Esophagus squamous epithelium (tissue), 5 donors: ENCODE measurements around the gene PDGFB. TPM values are rescaled to one million over a fixed set of nuclear protein-coding genes. Genes with fewer than 3 reads are reported as not detected.

ENCODE experiments used
- DNase-seq: peaks from one replicate; lab custom pipeline; 2025; lab: John Stamatoyannopoulos, UW
- H3K27ac ChIP-seq, 4 donors: fragments of 200-600 bp; sonication (generic); one replicate each; pipeline ENCODE4 v1.5.1; 2016 to 2019; ENCODE audit warnings: mild to moderate bottlenecking in 1 of 4
- H3K27me3 ChIP-seq, 4 donors: fragments of 200-600 bp; sonication (generic); 1 replicate in 3 of 4; 2 replicates in 1 of 4; pipeline versions ENCODE4 v1.5.1 to v1.6.0; 2017 to 2021; ENCODE audit warnings: antibody characterized with exemption in 1 of 4
- H3K36me3 ChIP-seq, 3 donors: fragments of 200-600 bp; sonication (generic); one replicate each; pipeline ENCODE4 v1.5.1; 2016 to 2019
- H3K4me1 ChIP-seq, 3 donors: fragments of 200-600 bp; sonication (generic); one replicate each; pipeline ENCODE4 v1.5.1; 2017 to 2019
- H3K4me3 ChIP-seq, 4 donors: fragments of 200-600 bp; sonication (generic); 1 replicate in 3 of 4; 2 replicates in 1 of 4; pipeline ENCODE4 v1.5.1; 2016 to 2019; ENCODE audit warnings: mild to moderate bottlenecking in 2 of 4, moderate library complexity in 1 of 4
- H3K9me3 ChIP-seq, 3 donors: fragments of 200-600 bp; sonication (generic); one replicate each; pipeline ENCODE4 v1.5.1; 2016 to 2019
- POLR2A ChIP-seq, 4 donors: fragments of 450-650 bp; IDR thresholded peaks; one replicate each; pipeline ENCODE4 v1.6.1; 2017; ENCODE audit warnings: antibody characterized with exemption in 4 of 4, mild to moderate bottlenecking in 4 of 4, moderate library complexity in 3 of 4
- WGBS, 2 donors: methylation state at CpG; one replicate each; pipeline ENCODE4 v1.1.5; 2018; 5-methylcytosine and 5-hydroxymethylcytosine counted together
- intact Hi-C: fragments of 100-400 bp; cut with DNase I; formaldehyde crosslinking; loops from one replicate; pipeline ENCODE4 v1.15.0; 2022
- total RNA-seq, 4 donors: library from RNA; depleted of rRNA; stranded (reverse); fragments of >200 nt; gene quantifications; one replicate each; pipeline ENCODE4 v1.1.0, GENCODE V29; 2016
- TF ChIP-seq, protein P1 (sequence below), 6 experiments: fragments of 450-650 bp in 4 of 6; fragments of 200-600 bp in 2 of 6; sonication (generic) in 2 of 6; IDR thresholded peaks; one replicate each; pipeline ENCODE4 v1.5.1; 2016 to 2019; ENCODE audit warnings: antibody characterized with exemption in 6 of 6, mild to moderate bottlenecking in 4 of 6, moderate library complexity in 4 of 6
- donor health status: DM: yes; HTN: yes; CAD: no.

The PDGFB gene
- total RNA-seq, 4 donors from 2014 or later, result 1.2 to 6.3 (median 3.7) TPM

DNA sequence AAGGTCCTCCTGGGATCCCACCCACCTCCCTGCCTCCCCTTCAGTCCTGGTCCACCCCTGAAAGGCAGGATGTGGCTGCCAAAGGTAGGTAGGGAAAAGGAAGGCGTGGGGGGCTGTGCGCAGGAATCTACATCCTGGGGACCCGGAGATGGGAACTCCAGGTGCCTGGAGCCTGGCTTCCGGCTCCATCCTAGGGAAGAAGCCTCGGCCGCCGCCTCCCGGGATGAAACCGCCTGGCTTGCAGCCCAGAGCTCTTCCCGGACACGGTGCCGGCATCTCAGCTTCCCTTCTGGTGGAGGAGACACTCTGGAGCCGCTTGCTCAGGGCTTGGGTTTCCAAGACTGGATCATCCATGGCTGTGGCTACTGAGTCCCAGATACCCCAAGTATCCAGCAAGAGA is 33.3 kb upstream of the PDGFB start:
- H3K36me3 ChIP-seq, result no peaks in the 10 kb centered on the region
- 60% methylated on average over 3 of the region's 13 CpGs; no CpG with 5 or more reads in 1 of the 2 donors for WGBS, 2 donors
- DNase-seq, result no peak
- TF ChIP-seq POLR2A (IDR thresholded peaks at IDR 0.05), result no peak
- TF ChIP-seq, protein P1, sequence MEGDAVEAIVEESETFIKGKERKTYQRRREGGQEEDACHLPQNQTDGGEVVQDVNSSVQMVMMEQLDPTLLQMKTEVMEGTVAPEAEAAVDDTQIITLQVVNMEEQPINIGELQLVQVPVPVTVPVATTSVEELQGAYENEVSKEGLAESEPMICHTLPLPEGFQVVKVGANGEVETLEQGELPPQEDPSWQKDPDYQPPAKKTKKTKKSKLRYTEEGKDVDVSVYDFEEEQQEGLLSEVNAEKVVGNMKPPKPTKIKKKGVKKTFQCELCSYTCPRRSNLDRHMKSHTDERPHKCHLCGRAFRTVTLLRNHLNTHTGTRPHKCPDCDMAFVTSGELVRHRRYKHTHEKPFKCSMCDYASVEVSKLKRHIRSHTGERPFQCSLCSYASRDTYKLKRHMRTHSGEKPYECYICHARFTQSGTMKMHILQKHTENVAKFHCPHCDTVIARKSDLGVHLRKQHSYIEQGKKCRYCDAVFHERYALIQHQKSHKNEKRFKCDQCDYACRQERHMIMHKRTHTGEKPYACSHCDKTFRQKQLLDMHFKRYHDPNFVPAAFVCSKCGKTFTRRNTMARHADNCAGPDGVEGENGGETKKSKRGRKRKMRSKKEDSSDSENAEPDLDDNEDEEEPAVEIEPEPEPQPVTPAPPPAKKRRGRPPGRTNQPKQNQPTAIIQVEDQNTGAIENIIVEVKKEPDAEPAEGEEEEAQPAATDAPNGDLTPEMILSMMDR (IDR thresholded peaks at IDR 0.05), result no peak
- H3K4me3 ChIP-seq, result no peak overlapping the region
- peak overlapping the region in 2 of 4 donors; percentile 26 to 33 for H3K27ac ChIP-seq
- H3K4me1 ChIP-seq, result peaks cover 5 to 14% (median 9%) of the 10 kb centered on the region in 3 donors
- H3K27me3 ChIP-seq, result peaks cover 0 to 24% (median 0%) of the 10 kb centered on the region in 4 donors
- H3K9me3 ChIP-seq, result no peaks in the 10 kb centered on the region
- intact Hi-C loops, result no loop called here

DNA sequence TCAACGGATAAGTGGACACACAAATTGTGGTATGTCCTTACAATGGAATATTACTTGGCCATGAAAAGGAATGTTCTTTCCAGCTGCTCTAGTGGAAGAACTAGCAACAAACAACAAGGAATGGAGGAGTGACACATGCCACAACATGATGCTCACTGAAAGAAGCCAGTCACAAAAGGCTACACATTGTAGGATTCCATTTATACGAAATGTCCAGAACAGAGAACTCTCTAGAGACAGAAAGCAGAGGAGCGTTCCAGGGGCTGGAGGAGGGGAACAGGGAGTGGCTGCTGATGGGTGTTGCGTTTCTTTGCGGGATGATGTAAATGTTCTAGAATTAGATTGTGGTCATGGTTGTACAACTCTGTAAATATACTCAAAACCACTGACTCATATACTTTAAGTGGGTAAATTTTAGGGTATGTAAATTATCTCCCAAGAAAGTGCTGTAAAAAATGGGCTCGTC is 32.4 kb upstream of the PDGFB start:
- TF ChIP-seq, protein P1 (IDR thresholded peaks at IDR 0.05), result no peak
- no peak for TF ChIP-seq POLR2A (IDR thresholded peaks at IDR 0.05)
- H3K27ac ChIP-seq, result peak overlapping the region in 1 of 4 donors; percentile 26
- 55 to 60% methylated on average over 6 of the region's 6 CpGs for WGBS, 2 donors

DNA sequence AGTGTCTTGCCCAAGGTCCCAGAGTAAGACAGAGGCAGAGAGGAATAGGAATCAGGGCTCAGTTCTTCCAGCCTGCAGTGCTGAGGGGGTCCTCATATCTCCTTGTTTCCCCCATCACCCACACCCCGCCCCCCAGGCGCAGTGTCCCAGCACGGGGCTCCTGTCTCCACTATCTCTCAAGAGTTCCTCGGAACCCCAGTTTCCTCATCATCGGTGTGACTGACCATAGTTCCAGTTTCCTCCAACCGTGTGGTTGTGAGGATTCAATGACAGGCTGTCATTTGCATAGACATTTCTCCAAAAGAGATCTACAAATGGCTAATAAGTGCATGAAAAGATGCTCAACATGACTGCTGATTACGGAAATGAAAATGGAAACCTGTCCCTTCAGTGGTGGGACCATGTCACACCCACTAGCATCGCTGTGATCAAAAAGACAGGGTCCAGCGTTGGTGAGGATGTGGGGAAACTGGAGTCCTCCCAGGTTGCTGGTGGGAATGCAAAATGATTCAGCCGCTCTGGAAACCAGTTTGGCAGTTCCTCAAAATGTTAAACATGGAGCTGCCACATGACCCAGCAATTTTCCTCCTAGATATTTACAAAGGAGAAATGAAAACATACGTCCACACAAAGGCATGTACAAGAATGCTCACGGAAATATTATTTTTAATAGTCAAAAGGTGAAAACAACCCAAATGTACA is 31.8 kb upstream of the PDGFB start:
- no peaks in the 10 kb centered on the region for H3K36me3 ChIP-seq
- intact Hi-C loops, result no loop called here
- no peaks in the 10 kb centered on the region for H3K9me3 ChIP-seq
- H3K27me3 ChIP-seq, result peaks cover 0 to 24% (median 0%) of the 10 kb centered on the region in 4 donors
- H3K4me3 ChIP-seq, result no peak overlapping the region
- DNase-seq, result no peak
- TF ChIP-seq, protein P1 (IDR thresholded peaks at IDR 0.05), result no peak
- no peak for TF ChIP-seq POLR2A (IDR thresholded peaks at IDR 0.05)
- peaks cover 0 to 4% (median 0%) of the 10 kb centered on the region in 3 donors for H3K4me1 ChIP-seq
- 77 to 79% methylated on average over 11 to 12 of the region's 12 CpGs for WGBS, 2 donors
- no peak overlapping the region for H3K27ac ChIP-seq

More for the DNA sequence above, 32.4 kb upstream of the PDGFB start:
- Histone ChIP-seq H3K4me3 (no peak overlapping the region), H3K4me1 (peaks cover 0 to 5% (median under 1%) of the 10 kb centered on the region in 3 donors), H3K9me3 (no peaks in the 10 kb centered on the region), H3K36me3 (no peaks in the 10 kb centered on the region), H3K27me3 (peaks cover 0 to 24% (median 0%) of the 10 kb centered on the region in 4 donors)
- DNase-seq, result no peak
- intact Hi-C loops, result no loop called here

DNA sequence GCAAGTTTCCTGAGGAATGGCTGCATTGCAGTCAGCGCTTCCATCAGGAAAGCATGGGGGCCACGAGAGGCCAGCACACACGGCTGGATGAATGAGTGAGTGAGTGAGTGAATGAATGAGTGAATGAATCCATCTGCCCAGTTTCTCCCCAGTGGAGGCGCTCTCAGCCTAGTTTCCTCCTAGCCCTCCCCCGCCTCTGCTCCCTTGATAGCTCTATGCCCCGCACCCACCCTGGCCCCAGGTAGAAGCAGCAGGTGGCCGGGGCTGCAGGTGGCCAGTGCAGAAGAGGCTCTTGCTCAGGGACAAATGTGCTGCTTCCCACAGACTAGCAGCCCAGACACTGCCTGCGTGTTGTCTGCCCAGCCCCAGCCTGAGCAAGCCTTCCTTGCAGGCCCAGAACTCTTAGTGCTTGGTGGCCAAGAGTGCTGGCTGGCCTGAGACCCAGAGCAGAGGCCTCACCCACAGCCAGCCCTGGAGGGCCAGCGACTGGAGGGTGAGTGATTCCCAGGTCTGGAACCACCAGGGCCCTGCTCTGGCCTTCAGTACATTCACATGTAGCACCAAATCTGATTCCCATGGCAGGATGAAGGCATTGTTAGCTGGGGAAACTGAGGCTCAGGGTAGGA is 31.1 kb upstream of the PDGFB start:
- no peak for TF ChIP-seq POLR2A (IDR thresholded peaks at IDR 0.05)
- TF ChIP-seq, protein P1 (IDR thresholded peaks at IDR 0.05), result no peak
- no peaks in the 10 kb centered on the region for H3K36me3 ChIP-seq
- H3K27ac ChIP-seq, result no peak overlapping the region
- H3K4me1 ChIP-seq, result peaks cover 0 to 4% (median 0%) of the 10 kb centered on the region in 3 donors
- no peak for DNase-seq
- H3K4me3 ChIP-seq, result no peak overlapping the region
- no peaks in the 10 kb centered on the region for H3K9me3 ChIP-seq
- intact Hi-C loops, result no loop called here
- H3K27me3 ChIP-seq, result peaks cover 0 to 24% (median 0%) of the 10 kb centered on the region in 4 donors
- WGBS, 2 donors, result 87 to 90% methylated on average over 2 to 3 of the region's 9 CpGs
